Glomerular endothelial cell (primary cell): Measurements from ENCODE around the gene MEMO1. TPM values are rescaled to one million over a fixed set of nuclear protein-coding genes. Genes with fewer than 3 reads are reported as not detected.
"Not testable (repeated sequence)": the region's sequence is repeated elsewhere in the genome, so short reads cannot be mapped to it uniquely, and the experiment has no call there.

Experiments used
- DNase-seq: peaks from one replicate; pipeline ENCODE4 v3.0.0-alpha.2; 2011; ENCODE audit warnings: low read depth, low spot score; ENCODE audit errors: extremely low read depth
- total RNA-seq: library from RNA; depleted of rRNA; stranded (reverse); fragments of >200 nt; gene quantifications from 2 replicates; pipeline ENCODE4 v1.2.3, GENCODE V29; 2015

Gene MEMO1
- total RNA-seq, 1 donor from 2014 or later = 34.7 TPM

- no peak for DNase-seq
Observed at GRCh38 chr2:31998731-31999383, 12.0 kb downstream of the MEMO1 start.

DNA sequence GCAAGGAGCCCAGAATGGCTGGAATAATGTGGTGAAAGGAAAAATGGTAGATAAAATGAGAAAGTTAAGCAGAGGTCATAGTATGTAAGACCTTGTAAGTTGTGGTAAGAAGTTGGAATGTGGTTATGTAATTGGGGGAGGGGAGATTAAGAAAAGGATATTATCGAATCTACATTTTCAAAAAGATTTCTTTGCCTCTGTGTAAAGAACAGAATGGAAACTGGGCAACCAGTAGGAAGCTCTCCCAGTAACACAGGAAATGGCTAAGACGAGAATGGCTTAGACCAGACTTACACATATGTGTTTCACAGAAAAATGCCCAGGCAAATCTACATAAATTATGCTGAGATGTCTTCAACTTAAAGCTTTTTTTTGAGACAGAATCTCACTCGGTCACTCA, 13.2 kb downstream of the MEMO1 start:
- no peak for DNase-seq

DNA sequence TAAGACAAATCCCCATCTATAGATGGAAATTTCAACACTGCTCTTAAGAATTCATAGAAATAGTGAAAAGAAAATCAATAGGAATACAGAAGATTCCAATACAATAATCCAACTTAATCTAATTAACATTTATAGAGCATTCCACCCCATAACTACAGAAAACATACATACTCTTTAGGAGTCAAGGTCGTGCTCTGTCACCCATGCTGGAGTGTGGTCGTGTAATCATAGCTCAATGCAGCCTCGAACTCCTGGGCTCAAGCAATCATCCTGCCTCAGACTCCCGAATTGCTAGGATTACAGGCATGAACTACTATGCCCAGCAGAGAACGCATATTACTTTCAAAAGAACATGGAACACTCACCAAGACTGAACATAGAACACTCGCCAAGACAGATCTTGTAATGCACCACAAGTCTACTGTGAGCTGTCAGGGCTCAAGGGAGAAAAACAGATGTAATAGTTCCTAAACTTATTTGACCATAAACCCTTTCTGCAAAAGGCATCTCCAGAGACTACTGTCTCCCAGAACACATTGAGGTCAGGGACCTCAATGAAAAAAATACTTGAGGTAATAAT, 14.1 kb downstream of the MEMO1 start:
- no peak for DNase-seq

DNA sequence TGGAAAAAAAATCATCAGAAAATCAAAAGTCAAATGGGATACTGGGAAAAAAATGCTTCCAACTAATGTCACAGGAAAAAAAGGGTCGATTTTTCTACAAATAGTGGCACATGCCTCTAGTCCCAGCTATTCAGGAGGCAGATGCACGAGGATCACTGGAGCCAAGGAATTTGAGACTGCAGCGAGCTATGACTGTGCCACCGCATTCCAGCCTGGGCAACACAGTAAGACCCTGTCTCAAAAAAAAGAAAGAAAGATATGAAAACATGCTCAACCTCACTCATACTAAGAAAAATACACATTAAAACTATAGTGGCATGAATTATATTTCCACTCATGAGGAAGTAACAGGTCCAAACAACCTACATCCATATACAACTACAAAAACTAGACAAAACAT, 17.9 kb downstream of the MEMO1 start:
- DNase-seq = no peak

DNA sequence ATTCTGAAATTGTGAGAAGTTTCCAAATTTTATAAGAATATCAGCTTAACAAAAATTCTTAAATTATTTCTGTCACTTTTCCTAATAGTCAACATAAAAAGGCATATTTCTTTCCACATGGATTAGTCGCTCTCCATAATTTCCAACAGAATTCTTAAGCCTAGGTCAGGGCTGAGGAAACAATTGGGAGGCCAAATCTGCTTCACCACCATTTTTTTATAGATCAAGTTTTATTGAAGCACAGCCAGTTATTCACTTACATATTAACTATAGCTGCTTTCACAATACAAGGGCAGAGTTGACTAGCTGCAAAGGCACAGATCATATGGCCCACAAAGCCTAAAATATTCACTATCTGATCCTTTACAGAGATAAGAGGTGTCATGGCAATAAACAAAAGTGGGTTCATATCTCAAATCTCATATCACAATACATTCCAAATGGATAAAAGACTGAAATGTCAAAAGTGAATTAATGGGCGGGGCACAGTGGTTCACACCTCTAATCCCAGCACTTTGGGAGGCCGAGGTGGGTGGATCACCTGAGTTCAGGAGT, 18.7 kb downstream of the MEMO1 start:
- no peak for DNase-seq

DNA sequence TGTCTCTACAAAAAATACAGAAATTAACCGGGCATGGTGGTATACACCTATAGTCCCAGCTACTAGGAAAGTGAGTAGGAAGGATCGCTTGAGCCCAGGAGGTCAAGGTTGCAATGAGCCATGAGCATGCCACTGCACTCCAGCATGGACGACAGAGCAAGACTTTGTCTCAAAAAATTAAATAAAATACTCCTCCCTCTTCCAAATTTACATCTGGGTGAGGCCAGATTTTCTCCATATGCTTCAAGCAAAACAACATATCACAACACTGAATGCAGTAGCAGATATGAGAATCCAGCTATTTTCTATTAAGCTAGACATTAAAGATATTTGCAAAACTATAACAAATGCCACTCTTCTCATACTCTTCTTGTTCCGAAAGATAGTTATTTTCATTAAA, 20.9 kb downstream of the MEMO1 start:
- no peak for DNase-seq

DNA sequence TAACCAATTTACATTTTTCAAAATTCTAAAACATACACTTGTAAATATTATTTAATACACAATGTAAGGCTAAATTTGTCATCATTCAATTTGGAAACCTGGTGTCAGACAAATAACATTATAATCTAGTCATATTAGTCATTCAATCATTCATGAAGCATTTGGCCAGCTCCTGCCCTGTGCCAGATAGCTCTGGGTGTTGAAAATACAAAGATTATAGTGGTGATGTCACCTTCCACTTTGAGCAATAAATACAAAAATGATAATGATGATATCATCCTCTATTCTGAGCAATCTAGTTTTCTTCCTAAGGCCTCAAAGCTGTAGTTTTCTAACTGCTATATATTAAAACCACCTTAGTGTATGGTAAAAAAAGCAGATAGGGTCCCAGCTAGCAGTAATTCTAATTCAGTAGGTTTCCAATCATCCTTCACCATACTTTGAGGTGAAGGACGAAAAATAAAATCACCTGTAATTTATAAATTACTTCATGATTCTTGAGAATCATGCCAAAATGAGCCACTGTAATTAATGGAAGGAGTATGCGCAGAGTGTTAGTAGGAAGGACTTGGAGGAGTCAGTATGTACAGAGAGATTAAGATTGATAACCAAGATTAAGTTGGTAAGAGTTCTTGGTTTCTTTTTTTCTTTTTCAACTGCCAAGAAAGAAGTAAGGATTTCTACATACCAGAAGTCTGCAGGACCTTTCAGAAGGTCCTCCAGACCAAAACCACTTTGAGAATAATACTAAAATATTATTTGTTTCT, 23.2 kb downstream of the MEMO1 start:
- no peak for DNase-seq

- no peak for DNase-seq
Observed at GRCh38 chr2:31986906-31987305, 23.9 kb downstream of the MEMO1 start.

DNA sequence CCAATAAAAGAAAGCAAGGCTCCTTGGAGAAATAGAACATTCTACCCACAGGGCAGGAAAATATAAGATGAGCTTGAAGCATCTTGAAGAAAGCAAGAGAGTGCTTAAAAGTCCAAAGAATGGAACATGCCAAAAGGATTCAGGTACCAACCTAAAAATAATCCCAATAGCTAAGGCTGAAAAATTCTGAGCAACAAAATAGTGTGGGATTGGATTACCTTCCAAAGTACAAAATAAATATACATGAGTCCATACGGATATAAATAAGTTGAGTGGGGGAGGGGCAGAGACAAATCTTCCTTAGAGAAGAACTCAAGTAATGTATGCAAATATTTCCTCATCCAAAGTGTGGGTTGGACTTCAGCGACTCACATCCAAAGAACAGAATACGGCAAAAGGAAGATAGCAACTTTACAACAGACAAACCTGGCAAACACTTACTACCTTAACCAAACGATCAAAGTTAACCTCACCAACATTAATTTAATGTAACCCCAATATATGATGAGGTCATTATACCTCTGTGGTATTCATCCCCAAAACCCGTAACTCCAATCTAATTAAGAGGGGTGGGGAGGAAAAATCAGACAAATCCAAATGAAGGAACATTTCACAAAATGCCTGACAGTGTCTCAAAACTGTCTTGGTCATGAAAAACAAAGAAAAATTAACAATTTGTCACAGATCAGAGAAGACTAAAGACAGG, 26.9 kb downstream of the MEMO1 start:
- no peak for DNase-seq

GRCh38 chr2:31980674-31981356, 30.0 kb downstream of the MEMO1 start:
- DNase-seq = no peak

GRCh38 chr2:31979956-31980355, 30.9 kb downstream of the MEMO1 start:
- DNase-seq = no peak

DNA sequence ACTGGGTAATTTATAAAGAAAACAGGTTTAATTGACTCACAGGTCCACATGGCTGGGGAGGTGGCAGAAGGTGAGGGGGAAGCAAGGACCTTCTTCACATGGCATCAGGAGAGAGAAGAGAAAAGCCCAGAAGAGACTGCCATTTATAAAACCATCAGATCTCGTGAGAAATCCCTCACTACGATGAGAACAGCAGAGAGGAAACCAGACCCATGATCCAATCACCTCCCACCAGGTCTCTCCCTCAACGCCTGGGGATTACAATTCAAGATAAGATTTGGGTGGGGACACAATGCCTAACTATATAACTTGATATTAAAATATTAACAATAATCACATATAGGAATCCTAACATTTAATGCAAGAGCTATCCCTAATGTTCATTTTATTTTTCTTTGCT, 31.8 kb downstream of the MEMO1 start:
- DNase-seq = no peak

DNA sequence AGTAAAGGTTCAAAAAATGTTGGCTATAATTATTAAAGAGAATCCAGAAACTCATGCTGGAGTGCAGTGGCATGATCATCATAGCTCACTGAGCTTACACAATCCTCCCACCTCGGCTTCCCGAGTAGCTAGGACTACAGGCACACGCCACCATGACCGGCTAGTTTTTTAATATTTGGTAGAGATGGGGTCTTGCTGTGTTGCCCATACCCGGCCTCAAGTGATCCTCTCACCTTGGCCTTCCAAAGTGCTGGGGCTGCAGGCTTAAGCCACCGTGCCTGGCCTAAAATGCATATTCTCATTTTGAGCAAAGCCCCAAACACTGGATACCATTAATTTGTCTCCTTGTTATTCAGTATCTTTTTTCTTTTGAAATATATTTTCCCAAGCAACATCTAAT, 32.4 kb downstream of the MEMO1 start:
- DNase-seq = no peak

GRCh38 chr2:31973665-31974064, 37.1 kb downstream of the MEMO1 start:
- no peak for DNase-seq

DNA sequence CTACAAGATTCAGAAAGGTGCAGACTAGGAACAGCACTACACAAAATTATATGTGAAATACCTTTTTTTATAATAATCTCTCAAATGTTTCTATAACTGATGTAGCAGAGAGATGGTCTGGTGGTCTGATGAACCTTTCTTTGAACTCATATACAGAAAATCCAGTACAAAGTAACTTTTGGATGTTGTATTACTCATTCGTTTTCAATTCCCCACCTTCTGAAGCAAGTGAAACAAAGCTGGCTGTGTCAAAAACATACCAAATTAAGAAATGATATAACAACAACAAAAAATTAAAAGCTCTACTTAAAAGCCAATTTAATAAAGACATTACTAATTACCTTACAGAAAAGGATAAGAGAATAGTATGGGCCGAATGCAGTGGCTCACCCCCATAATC, 38.7 kb downstream of the MEMO1 start:
- no peak for DNase-seq

DNA sequence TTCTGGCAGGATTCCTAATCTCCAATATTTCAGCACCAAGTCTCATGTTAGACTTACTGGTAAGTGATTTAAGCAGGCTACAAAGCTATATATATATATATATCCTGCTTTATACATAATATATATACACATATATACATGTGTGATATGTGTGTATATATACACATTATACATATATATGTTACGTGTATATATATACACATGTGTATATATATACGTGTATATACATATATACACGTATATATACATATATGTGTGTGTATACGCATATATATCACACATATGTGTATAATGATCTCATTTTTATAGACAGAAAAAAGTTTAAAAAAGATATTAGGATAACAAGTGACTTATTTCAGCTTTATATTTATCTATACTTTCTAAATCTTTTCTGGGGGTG, 41.6 kb downstream of the MEMO1 start:
- DNase-seq = no peak

- DNase-seq = no peak
Observed at GRCh38 chr2:31967790-31968189, 43.0 kb downstream of the MEMO1 start.

DNA sequence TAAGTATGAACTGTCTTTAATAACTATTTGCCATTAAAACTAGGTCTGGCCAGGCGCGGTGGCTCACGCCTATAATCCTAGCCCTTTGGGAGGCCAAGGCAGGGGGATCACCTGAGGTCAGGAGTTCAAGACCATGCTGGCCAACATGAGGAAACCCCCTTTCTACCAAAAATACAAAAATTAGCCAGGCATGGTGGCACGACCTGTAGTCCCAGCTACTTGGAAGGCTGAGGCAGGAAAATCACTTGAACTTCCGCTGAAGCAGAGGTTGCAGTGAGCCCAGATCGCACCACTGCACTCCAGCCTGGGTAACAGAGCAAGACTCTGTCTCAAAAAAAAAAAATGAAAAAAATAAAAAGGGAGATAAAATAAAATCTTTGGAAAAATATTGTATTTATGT, 44.4 kb downstream of the MEMO1 start:
- DNase-seq = not testable (repeated sequence)

DNA sequence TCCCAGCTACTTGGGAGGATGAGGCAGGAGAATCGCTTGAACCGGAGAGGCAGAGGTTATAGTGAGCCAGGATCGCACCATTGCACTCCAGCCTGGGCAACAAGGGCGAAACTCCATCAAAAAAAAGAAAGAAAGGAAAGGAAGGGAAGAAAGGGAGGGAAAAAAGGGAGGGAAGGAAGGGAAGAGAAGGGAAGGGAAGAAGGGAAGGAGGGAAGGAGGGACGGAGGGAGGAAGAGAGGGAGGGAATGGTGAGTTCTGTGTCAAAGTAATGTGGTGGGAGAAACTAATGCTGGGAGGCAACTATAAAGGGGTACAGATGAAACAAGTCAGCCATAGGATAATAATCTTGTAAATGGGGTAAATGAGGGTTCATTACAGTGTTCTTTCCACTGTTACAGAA, 45.7 kb downstream of the MEMO1 start:
- no peak for DNase-seq

DNA sequence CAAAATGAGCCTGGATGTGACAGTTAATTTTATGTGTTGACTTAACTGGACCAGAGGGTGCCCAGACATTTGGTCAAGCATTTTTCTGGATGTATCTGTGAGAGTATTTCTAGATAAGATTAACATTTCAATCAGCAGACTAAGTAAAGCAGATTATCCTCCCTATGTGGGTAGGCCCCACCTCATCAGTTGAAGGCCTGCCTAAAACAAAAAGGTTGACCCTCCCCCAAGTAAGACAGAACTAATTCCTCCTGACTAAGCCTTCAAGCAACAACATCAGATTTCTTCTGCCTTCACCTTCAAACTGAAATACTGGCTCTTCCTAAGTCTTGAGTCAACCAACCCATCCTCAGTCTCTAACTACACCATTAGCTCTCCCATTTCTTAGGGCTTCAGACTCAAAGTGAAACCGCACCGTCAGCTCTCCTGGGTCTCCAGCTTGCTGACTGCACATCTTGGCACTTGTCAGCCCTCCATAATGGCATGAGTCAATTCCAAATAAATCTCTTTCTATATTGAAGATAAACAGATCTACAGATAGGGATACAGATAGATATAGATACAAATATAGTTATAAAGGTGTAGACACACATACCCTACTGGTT, 47.9 kb downstream of the MEMO1 start:
- DNase-seq = no peak
